Calu3 (cell line): Measurements from ENCODE around the gene FKBP1B. TPM values are rescaled to one million over a fixed set of nuclear protein-coding genes. Genes with fewer than 3 reads are reported as not detected.

Experiments
- BruUV-seq: library from RNA; stranded (reverse); fragments of 400-500 nt; replicated peaks from 2 replicates; lab custom pipeline; 2021; lab: Mats Ljungman, UMichigan
- CTCF ChIA-PET: fragments of 300-600 bp; sonication (Branson Sonifier 250); formaldehyde crosslinking; loops from one replicate; lab custom pipeline; 2022; ENCODE audit warnings: antibody characterized with exemption; lab: Charles Lee
- DNase-seq: peaks from one replicate; pipeline ENCODE4 v3.0.0; 2022
- H3K27ac Mint-ChIP-seq: one replicate; pipeline ENCODE4 v1.8.0; 2022; ENCODE audit warnings: mixed read lengths; ENCODE audit not compliant: unreplicated experiment
- H3K27me3 Mint-ChIP-seq: one replicate; pipeline ENCODE4 v1.8.0; 2022; ENCODE audit warnings: mixed read lengths; ENCODE audit not compliant: unreplicated experiment
- H3K36me3 Mint-ChIP-seq: one replicate; pipeline ENCODE4 v1.8.0; 2022; ENCODE audit warnings: mild to moderate bottlenecking, moderate library complexity, mixed read lengths; ENCODE audit not compliant: insufficient read depth, unreplicated experiment
- H3K4me1 Mint-ChIP-seq: one replicate; pipeline ENCODE4 v1.8.0; 2022; ENCODE audit warnings: mild to moderate bottlenecking, low read depth, mixed read lengths; ENCODE audit not compliant: unreplicated experiment
- H3K4me3 Mint-ChIP-seq: one replicate; pipeline ENCODE4 v1.8.0; 2022; ENCODE audit warnings: mild to moderate bottlenecking, low read depth, moderate library complexity, mixed read lengths; ENCODE audit not compliant: unreplicated experiment
- H3K9me3 Mint-ChIP-seq: one replicate; pipeline ENCODE4 v1.8.0; 2022; ENCODE audit warnings: low read depth, mixed read lengths; ENCODE audit not compliant: unreplicated experiment
- intact Hi-C: fragments of 100-400 bp; cut with micrococcal nuclease; formaldehyde crosslinking; loops from one replicate; pipeline ENCODE4 v1.10.0; 2022; ENCODE audit not compliant: unreplicated experiment
- total RNA-seq: library from RNA; stranded (reverse); gene quantifications from 2 replicates; pipeline ENCODE4 v1.2.3, GENCODE V29; 2022
- TF ChIP-seq, protein P1 (sequence below): fragments of 200-600 bp; IDR thresholded peaks from one replicate; pipeline ENCODE4 v1.8.0; 2022; ENCODE audit warnings: antibody characterized with exemption; ENCODE audit not compliant: unreplicated experiment

The FKBP1B gene
- total RNA-seq, 1 experiment from 2014 or later, result 8.2 TPM

DNA sequence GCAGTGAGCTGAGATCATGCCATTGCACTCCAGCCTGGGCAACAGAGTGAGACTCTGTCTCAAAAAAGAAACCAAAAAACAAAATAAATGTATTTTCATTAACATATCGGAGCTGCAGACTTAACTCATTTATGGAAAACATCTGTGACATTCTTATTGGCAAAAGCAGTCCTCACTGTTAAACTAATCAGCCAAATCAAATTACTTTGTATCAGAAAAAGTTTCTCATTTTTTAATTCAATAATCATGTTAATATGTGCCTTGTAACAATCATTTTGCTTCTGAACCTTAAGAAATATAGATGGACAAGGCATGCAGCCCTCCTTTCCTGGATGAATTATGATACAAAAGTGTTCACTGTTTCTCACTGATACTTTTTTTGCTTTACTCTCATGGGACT is 53.1 kb downstream of the FKBP1B start:
- CTCF ChIA-PET, result no interaction called here
- BruUV-seq, result no TSS peak
- Mint-ChIP-seq H3K27me3 (no peaks in the 10 kb centered on the region), H3K9me3 (peaks cover 6% of the 10 kb centered on the region), H3K27ac (no peak overlapping the region), H3K36me3 (no peaks in the 10 kb centered on the region), H3K4me3 (no peak overlapping the region), H3K4me1 (no peaks in the 10 kb centered on the region)
- TF ChIP-seq, protein P1, sequence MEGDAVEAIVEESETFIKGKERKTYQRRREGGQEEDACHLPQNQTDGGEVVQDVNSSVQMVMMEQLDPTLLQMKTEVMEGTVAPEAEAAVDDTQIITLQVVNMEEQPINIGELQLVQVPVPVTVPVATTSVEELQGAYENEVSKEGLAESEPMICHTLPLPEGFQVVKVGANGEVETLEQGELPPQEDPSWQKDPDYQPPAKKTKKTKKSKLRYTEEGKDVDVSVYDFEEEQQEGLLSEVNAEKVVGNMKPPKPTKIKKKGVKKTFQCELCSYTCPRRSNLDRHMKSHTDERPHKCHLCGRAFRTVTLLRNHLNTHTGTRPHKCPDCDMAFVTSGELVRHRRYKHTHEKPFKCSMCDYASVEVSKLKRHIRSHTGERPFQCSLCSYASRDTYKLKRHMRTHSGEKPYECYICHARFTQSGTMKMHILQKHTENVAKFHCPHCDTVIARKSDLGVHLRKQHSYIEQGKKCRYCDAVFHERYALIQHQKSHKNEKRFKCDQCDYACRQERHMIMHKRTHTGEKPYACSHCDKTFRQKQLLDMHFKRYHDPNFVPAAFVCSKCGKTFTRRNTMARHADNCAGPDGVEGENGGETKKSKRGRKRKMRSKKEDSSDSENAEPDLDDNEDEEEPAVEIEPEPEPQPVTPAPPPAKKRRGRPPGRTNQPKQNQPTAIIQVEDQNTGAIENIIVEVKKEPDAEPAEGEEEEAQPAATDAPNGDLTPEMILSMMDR, result no peak
- DNase-seq, result no peak
- intact Hi-C loops, result no loop called here

DNA sequence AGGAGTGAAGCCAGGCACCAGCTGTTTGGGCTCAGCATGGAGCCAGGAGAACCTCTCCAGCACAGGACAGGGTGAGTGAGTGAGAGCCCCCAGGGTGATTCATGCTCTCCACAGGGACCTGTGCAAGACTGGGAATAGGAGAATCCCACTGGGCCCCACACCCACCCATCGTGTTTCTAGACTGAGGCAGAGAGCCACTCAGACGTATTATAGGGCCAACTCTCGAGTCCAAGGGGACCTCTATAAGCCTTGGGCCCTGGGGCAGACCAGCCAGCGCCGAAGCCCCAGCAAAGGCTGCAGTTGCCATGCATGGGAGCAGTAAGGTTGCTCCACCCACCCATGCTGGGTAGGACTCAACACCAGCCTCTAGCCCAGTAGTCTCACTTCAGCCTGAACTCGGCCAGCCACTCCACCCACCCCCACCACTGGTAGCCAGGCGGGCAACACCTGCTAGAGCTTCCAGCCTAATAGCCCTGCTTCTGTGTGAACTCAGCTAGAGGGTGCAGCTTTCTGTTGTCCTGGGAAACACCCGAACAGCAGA is 54.6 kb downstream of the FKBP1B start:
- Mint-ChIP-seq H3K27me3 (no peaks in the 10 kb centered on the region), H3K9me3 (peaks cover 3% of the 10 kb centered on the region), H3K4me3 (no peak overlapping the region), H3K27ac (no peak overlapping the region), H3K36me3 (no peaks in the 10 kb centered on the region), H3K4me1 (no peaks in the 10 kb centered on the region)
- no peak for DNase-seq
- CTCF ChIA-PET, result no interaction called here
- TF ChIP-seq, protein P1, result no peak
- BruUV-seq, result no TSS peak
- intact Hi-C loops, result no loop called here

DNA sequence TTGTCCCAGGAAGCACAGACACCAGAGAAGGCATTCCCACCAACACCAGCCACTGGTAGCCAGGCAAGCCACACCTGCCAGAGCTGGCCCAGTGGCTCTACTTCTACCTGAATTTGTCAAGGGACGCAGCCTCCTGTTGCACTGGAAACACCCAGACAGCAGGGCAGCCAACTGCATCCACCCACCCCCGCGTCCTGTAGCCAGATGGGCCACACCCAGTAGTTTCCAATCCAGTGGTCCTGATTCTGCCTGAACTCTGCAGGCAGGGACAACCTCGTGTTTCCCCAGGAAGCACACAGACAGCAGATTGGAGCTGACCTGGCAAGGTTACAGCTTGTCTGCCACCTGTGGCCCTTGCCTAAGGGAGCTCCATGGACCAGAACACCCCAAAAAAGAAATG is 55.4 kb downstream of the FKBP1B start:
- intact Hi-C loops, result no loop called here

DNA sequence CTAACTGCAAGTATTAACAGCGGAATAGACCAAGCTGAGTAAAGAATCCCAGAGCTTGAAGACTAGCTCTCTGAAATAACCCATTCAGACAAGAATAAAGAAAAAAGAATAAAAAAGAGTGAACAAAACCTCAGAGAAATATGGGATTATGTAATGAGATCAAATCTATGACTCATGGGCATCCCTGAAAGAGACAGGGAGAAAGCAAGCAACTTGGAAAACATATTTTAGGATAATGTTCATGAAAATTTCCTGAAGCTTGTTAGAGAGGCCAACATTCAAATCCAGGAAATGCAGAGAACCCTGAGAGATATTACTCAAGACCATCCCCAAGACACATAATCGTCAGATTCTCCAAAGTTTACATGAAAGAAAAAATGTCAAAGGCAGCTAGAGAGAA is 56.3 kb downstream of the FKBP1B start:
- Mint-ChIP-seq H3K27me3 (no peaks in the 10 kb centered on the region), H3K4me3 (no peak overlapping the region), H3K9me3 (peaks cover 3% of the 10 kb centered on the region), H3K4me1 (no peaks in the 10 kb centered on the region), H3K36me3 (no peaks in the 10 kb centered on the region), H3K27ac (no peak overlapping the region)
- BruUV-seq, result no TSS peak
- no peak for DNase-seq
- CTCF ChIA-PET, result no interaction called here
- intact Hi-C loops, result no loop called here
- TF ChIP-seq, protein P1, result no peak

More for the DNA sequence above, 55.4 kb downstream of the FKBP1B start:
- CTCF ChIA-PET, result no interaction called here
- TF ChIP-seq, protein P1, result no peak
- BruUV-seq, result no TSS peak
- H3K27ac Mint-ChIP-seq, result no peak overlapping the region
- H3K36me3 Mint-ChIP-seq, result no peaks in the 10 kb centered on the region
- peaks cover 3% of the 10 kb centered on the region for H3K9me3 Mint-ChIP-seq
- no peak overlapping the region for H3K4me3 Mint-ChIP-seq
- no peaks in the 10 kb centered on the region for H3K4me1 Mint-ChIP-seq
- no peaks in the 10 kb centered on the region for H3K27me3 Mint-ChIP-seq
- DNase-seq, result no peak
